Karpas-422 (cell line): Measurements from ENCODE around the gene PTCRA. TPM values are rescaled to one million over a fixed set of nuclear protein-coding genes. Genes with fewer than 3 reads are reported as not detected.
"Not testable (repeated sequence)": the region's sequence is repeated elsewhere in the genome, so short reads cannot be mapped to it uniquely, and the experiment has no call there.

ENCODE experiments used
- DNase-seq: peaks from one replicate; pipeline ENCODE4 v3.0.0-alpha.2; 2015
- H2AFZ ChIP-seq: fragments of 200-600 bp; sonication (generic); 2 replicates; pipeline ENCODE4 v1.6.1; 2014; ENCODE audit warnings: antibody characterized with exemption, low read length, mixed read lengths
- H3K27ac ChIP-seq: fragments of 200-600 bp; sonication (generic); 2 replicates; pipeline ENCODE4 v1.5.1; 2014; ENCODE audit warnings: mild to moderate bottlenecking, low read length, moderate library complexity
- H3K27me3 ChIP-seq: fragments of 200-600 bp; sonication (generic); 2 replicates; pipeline ENCODE4 v1.6.1; 2014; ENCODE audit warnings: low read length, mixed read lengths
- H3K36me3 ChIP-seq: fragments of 200-600 bp; sonication (generic); 2 replicates; pipeline ENCODE4 v1.6.1; 2014; ENCODE audit warnings: low read length, mixed read lengths; ENCODE audit not compliant: insufficient read depth
- H3K4me1 ChIP-seq: fragments of 200-600 bp; sonication (generic); 2 replicates; pipeline ENCODE4 v1.6.1; 2014; ENCODE audit warnings: mild to moderate bottlenecking, low read length, mixed read lengths
- H3K4me2 ChIP-seq: fragments of 200-600 bp; sonication (generic); 2 replicates; pipeline ENCODE4 v1.6.1; 2014; ENCODE audit warnings: low read length, low read depth, mild to moderate bottlenecking; ENCODE audit not compliant: poor library complexity, severe bottlenecking
- H3K4me3 ChIP-seq: fragments of 200-600 bp; sonication (generic); 2 replicates; pipeline ENCODE4 v1.5.1; 2014; ENCODE audit warnings: mild to moderate bottlenecking, antibody characterized with exemption, low read length, mixed read lengths
- H3K79me2 ChIP-seq: fragments of 200-600 bp; sonication (generic); 2 replicates; pipeline ENCODE4 v1.6.1; 2014; ENCODE audit warnings: mild to moderate bottlenecking, low read length, mixed read lengths
- H3K9ac ChIP-seq: fragments of 200-600 bp; sonication (generic); 2 replicates; pipeline ENCODE4 v1.6.0; 2014; ENCODE audit warnings: low read length
- H3K9me2 ChIP-seq: fragments of 200-600 bp; sonication (generic), shearing (Covaris generic); replicated peaks from 2 replicates; pipeline ENCODE4 v1.6.0; 2014; ENCODE audit warnings: mild to moderate bottlenecking, low read length, moderate library complexity; ENCODE audit not compliant: insufficient read depth
- H3K9me3 ChIP-seq: fragments of 300-700, 200-600 bp; sonication (generic); 2 replicates; pipeline ENCODE4 v1.6.1; 2014; ENCODE audit warnings: low read length, mixed read lengths
- H4K20me1 ChIP-seq: fragments of 200-600 bp; sonication (generic); 2 replicates; pipeline ENCODE4 v1.6.1; 2014; ENCODE audit warnings: mild to moderate bottlenecking, antibody characterized with exemption, low read length, low read depth; ENCODE audit not compliant: insufficient read depth
- total RNA-seq: library from RNA; depleted of rRNA; stranded (reverse); fragments of >200 nt; shearing (Covaris generic); gene quantifications from 2 replicates; pipeline ENCODE4 v1.2.3, GENCODE V29; 2014; ENCODE audit warnings: low replicate concordance

The PTCRA gene
- total RNA-seq, 1 experiment from 2014 or later: not detected

GRCh38 chr6:42880871-42881270 lies 35.0 kb upstream of the PTCRA start:
- Histone ChIP-seq H3K36me3 (peaks cover 39% of the 10 kb centered on the region), H3K79me2 (peaks cover 59% of the 10 kb centered on the region), H3K4me2 (peak overlapping the region; percentile 91), H3K4me1 (peaks cover 36% of the 10 kb centered on the region), H3K9ac (peak overlapping the region; percentile 97), H3K27ac (peak overlapping the region; percentile 88), H3K4me3 (peak overlapping the region; percentile 96)
- peak; percentile 52 for DNase-seq
- H2AFZ ChIP-seq, H3K9me2 ChIP-seq, H3K9me3 ChIP-seq, H3K27me3 ChIP-seq, H4K20me1 ChIP-seq: not testable (repeated sequence)

DNA sequence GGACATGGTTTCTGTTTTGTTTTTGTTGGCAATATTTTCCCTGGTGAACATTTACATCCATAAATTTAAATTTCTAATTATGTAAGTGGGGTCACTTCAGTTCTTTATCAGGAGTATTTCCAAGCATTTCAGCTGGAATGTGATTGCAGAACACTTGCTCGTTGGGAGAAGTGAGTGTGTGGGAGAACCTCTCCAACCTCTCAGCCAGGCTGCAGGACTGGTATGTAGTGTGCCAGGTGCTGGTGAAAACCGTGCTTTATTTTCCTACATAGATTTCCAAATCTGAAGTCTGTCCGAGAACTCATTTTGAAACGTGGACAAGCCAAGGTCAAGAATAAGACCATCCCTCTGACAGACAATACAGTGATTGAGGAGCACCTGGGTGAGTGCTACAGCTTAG lies 30.2 kb upstream of the PTCRA start:
- no peaks in the 10 kb centered on the region for H3K9me3 ChIP-seq
- no peak for DNase-seq
- no peaks in the 10 kb centered on the region for H3K9me2 ChIP-seq
- H3K27ac ChIP-seq: no peak overlapping the region
- no peak overlapping the region for H2AFZ ChIP-seq
- H4K20me1 ChIP-seq: 0 out of 2 replicates have a peak, but pooled peaks cover 6% of the 10 kb centered on the region
- no peak overlapping the region for H3K9ac ChIP-seq
- H3K4me3 ChIP-seq: no peak overlapping the region
- H3K79me2 ChIP-seq: peaks cover 47% of the 10 kb centered on the region
- H3K27me3 ChIP-seq: no peaks in the 10 kb centered on the region
- H3K36me3 ChIP-seq: peaks cover 44% of the 10 kb centered on the region
- peak overlapping the region; percentile 2 for H3K4me2 ChIP-seq
- H3K4me1 ChIP-seq: peaks cover 41% of the 10 kb centered on the region

- H2AFZ ChIP-seq, H3K9me3 ChIP-seq, DNase-seq, H4K20me1 ChIP-seq, H3K9ac ChIP-seq, H3K9me2 ChIP-seq, H3K27me3 ChIP-seq: not testable (repeated sequence)
- peaks cover 46% of the 10 kb centered on the region for H3K4me1 ChIP-seq
- H3K4me2 ChIP-seq: peak overlapping the region; percentile 69
- peak overlapping the region; percentile 10; the same call in 1 of the 2 replicates for H3K4me3 ChIP-seq
- H3K36me3 ChIP-seq: peaks cover 29% of the 10 kb centered on the region
- H3K27ac ChIP-seq: peak overlapping the region; percentile 31
- H3K79me2 ChIP-seq: peaks cover 23% of the 10 kb centered on the region
Observed at GRCh38 chr6:42888201-42888600, 27.7 kb upstream of the PTCRA start.

DNA sequence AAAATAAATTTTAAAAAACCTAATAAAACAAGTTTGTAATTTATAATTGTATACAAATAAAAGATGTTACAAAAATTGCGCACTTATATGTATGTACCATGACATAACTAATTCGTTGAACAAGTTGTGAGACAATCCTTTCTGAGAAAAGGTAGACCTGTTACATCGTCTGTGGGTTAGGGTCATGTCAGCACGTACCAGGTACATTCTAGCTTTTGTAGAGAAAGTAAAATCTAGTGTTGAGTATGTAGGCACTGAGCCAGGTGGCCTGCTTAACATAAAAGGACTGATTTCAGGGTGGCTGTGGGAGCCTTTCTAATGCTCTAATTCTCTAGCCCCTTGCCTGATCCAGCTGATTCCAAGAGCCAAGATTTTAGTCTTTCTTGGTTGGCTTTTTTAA lies 26.0 kb upstream of the PTCRA start:
- Histone ChIP-seq H3K9ac (peak overlapping the region; percentile 88), H3K4me3 (peak overlapping the region; percentile 72), H3K79me2 (peaks cover 7% of the 10 kb centered on the region; the same call in 1 of the 2 replicates), H3K4me1 (peaks cover 60% of the 10 kb centered on the region), H3K9me3 (no peaks in the 10 kb centered on the region), H2AFZ (no peak overlapping the region), H3K36me3 (peaks cover 13% of the 10 kb centered on the region), H3K9me2 (no peaks in the 10 kb centered on the region), H3K27me3 (no peaks in the 10 kb centered on the region), H3K4me2 (peak overlapping the region; percentile 69), H3K27ac (peak overlapping the region; percentile 91), H4K20me1 (no peaks in the 10 kb centered on the region)
- peak; percentile 70 for DNase-seq

DNA sequence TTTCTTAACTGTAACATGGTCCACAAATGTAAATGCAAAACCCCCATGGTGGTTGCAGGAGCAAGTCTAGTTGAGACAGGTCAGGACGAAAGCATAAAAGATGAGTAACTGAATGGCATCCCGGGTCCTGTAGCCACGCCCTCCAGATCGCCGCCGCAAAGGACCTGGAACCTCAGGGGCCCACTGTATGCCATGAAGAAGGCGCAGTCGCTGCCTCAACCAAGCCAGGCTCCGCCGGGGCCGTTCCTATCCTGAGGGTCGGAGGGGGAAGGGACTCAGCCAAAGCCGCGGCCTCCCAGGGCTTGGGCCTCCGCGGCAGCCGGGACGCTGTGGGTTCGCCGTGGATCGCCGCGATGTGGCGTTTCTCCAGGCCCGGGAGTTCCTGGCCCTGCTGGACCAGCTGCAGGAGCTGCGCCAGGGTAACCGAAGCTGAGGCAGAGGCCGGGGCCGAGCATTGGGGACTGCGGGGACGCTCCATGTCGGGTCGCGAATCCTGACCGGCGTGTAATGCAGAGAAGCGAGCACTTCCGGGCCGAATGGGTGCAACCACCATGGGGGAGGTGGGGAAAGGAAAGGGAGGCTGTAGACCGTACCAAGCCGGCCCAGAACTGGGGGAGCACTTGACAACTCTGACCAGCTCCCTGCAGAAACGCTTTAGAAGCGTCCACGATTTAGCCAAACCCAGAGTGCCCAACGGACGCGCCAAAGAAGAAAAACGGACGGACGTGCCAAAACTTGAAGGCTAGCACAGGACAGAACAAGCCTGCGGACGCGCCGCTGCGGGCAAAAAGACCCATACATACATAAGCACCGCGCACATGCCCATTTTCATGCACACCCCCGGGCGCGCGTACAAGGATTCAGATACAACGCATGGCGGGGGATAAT lies 25.3 kb upstream of the PTCRA start:
- H3K27ac ChIP-seq: peak overlapping the region; percentile 91
- peaks cover 9% of the 10 kb centered on the region for H3K36me3 ChIP-seq
- H2AFZ ChIP-seq: peak overlapping the region; percentile 58
- no peaks in the 10 kb centered on the region for H3K27me3 ChIP-seq
- H3K9ac ChIP-seq: peak overlapping the region; percentile 88
- H3K4me3 ChIP-seq: peak overlapping the region; percentile 72
- no peaks in the 10 kb centered on the region for H3K9me2 ChIP-seq
- peaks cover 6% of the 10 kb centered on the region; the same call in 1 of the 2 replicates for H3K79me2 ChIP-seq
- H3K4me1 ChIP-seq: peaks cover 59% of the 10 kb centered on the region
- no peaks in the 10 kb centered on the region for H3K9me3 ChIP-seq
- H3K4me2 ChIP-seq: peak overlapping the region; percentile 69
- H4K20me1 ChIP-seq: no peaks in the 10 kb centered on the region
- DNase-seq: peak; percentile 98

DNA sequence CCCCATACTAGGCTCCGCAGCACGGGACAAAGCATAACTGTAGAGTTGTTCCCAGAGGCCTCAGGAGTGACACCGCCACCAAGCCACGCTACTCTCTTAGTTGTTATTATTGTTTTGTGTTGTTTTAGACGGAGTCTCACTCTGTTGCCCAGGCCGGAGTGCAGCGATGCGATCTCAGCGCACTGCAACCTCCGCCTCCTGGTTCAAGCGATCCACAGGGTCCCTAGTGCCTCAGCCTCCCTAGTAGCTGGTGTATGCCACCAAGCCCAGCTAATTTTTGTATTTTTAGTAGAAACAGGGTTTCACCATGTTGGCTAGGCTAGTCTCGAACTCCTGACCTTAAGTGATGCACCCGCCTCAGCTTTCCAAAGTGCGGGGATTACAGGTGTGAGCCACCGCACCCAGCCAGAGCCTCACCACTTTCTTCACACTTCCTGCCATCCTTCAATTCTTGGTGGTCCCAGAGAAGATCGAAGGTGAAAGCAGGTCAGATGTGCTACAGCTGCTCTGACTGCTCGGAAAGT lies 24.6 kb upstream of the PTCRA start:
- peaks cover 4% of the 10 kb centered on the region for H3K36me3 ChIP-seq
- H3K27ac ChIP-seq: peak overlapping the region; percentile 91
- no peaks in the 10 kb centered on the region for H4K20me1 ChIP-seq
- H3K9me2 ChIP-seq: no peaks in the 10 kb centered on the region
- H3K4me2 ChIP-seq: peak overlapping the region; percentile 69
- no peaks in the 10 kb centered on the region for H3K27me3 ChIP-seq
- peak overlapping the region; percentile 58 for H2AFZ ChIP-seq
- no peak for DNase-seq
- peak overlapping the region; percentile 88 for H3K9ac ChIP-seq
- H3K79me2 ChIP-seq: no peaks in the 10 kb centered on the region
- peak overlapping the region; percentile 72 for H3K4me3 ChIP-seq
- no peaks in the 10 kb centered on the region for H3K9me3 ChIP-seq
- H3K4me1 ChIP-seq: peaks cover 55% of the 10 kb centered on the region

GRCh38 chr6:42894041-42894828 lies 21.6 kb upstream of the PTCRA start:
- peaks cover 53% of the 10 kb centered on the region for H3K4me1 ChIP-seq
- not testable (repeated sequence) for H3K9me2 ChIP-seq, H4K20me1 ChIP-seq, H3K36me3 ChIP-seq, H2AFZ ChIP-seq, H3K9me3 ChIP-seq, H3K79me2 ChIP-seq, H3K27me3 ChIP-seq
- H3K27ac ChIP-seq: peak overlapping the region; percentile 97
- peak overlapping the region; percentile 54; the same call in 1 of the 2 replicates for H3K4me3 ChIP-seq
- DNase-seq: peak; percentile 83
- peak overlapping the region; percentile 68 for H3K4me2 ChIP-seq
- peak overlapping the region; percentile 68 for H3K9ac ChIP-seq
